Measurements from ENCODE around the gene FHL2. TPM values are rescaled to one million over a fixed set of nuclear protein-coding genes. Genes with fewer than 3 reads are reported as not detected.
A peak's percentile ranks its signal among the peaks of the same experiment; 100 is the strongest.

Gene FHL2
- total RNA-seq, 6 donors from 2014 or later, result 2.4 to 15.0 (median 7.2) TPM

GRCh38 chr2:105378276-105378840 is 20.5 kb downstream of the FHL2 start:
- ATAC-seq (ENCODE audit: low FRiP score in 2 of 2) (no peak), DNase-seq (no peak)
- Histone ChIP-seq H3K27ac (no peak overlapping the region), H3K36me3 (no peaks in the 10 kb centered on the region), H3K4me3 (no peak overlapping the region), H3K4me1 (peaks cover 0 to 14% (median 10%) of the 10 kb centered on the region in 4 donors), H3K9me3 (no peaks in the 10 kb centered on the region), H3K27me3 (no peaks in the 10 kb centered on the region)
- TF ChIP-seq CTCF (IDR thresholded peaks at IDR 0.05) (no peak), POLR2A (IDR thresholded peaks at IDR 0.05) (no peak), EP300 (IDR thresholded peaks at IDR 0.05) (no peak), POLR2AphosphoS5 (IDR thresholded peaks at IDR 0.05) (no peak)
- WGBS, 2 donors, result 84 to 87% methylated on average over 12 of the region's 12 CpGs

- 83 to 90% methylated on average over 3 of the region's 3 CpGs for whole genome bisulfite sequencing, 2 donors
- H3K4me3 ChIP-seq, result no peak overlapping the region
- no peak overlapping the region for H3K27ac ChIP-seq
- ATAC-seq (ENCODE audit: low FRiP score in 2 of 2), result no peak
- no peak for DNase-seq
- no peaks in the 10 kb centered on the region for H3K9me3 ChIP-seq
- no peaks in the 10 kb centered on the region for H3K36me3 ChIP-seq
- TF ChIP-seq POLR2A (IDR thresholded peaks at IDR 0.05) (no peak), POLR2AphosphoS5 (IDR thresholded peaks at IDR 0.05) (no peak), CTCF (IDR thresholded peaks at IDR 0.05) (no peak), EP300 (IDR thresholded peaks at IDR 0.05) (no peak)
- H3K4me1 ChIP-seq, result peaks cover 0 to 14% (median 11%) of the 10 kb centered on the region in 4 donors
- H3K27me3 ChIP-seq, result no peaks in the 10 kb centered on the region
Observed at GRCh38 chr2:105377871-105378270, 21.0 kb downstream of the FHL2 start.

GRCh38 chr2:105376789-105377240 is 22.0 kb downstream of the FHL2 start:
- WGBS, 2 donors, result 69 to 78% methylated on average over 5 of the region's 5 CpGs
- no peaks in the 10 kb centered on the region for H3K36me3 ChIP-seq
- ATAC-seq (ENCODE audit: low FRiP score in 2 of 2) (no peak), DNase-seq (no peak)
- H3K27ac ChIP-seq, result no peak overlapping the region
- H3K4me1 ChIP-seq, result peaks cover 0 to 14% (median 11%) of the 10 kb centered on the region in 4 donors
- no peaks in the 10 kb centered on the region for H3K9me3 ChIP-seq
- no peaks in the 10 kb centered on the region for H3K27me3 ChIP-seq
- H3K4me3 ChIP-seq, result no peak overlapping the region
- no peak for TF ChIP-seq POLR2AphosphoS5 (IDR thresholded peaks at IDR 0.05)
- TF ChIP-seq EP300 (IDR thresholded peaks at IDR 0.05), result no peak

GRCh38 chr2:105376010-105376409 is 22.8 kb downstream of the FHL2 start:
- Histone ChIP-seq H3K4me3 (no peak overlapping the region), H3K27ac (peak overlapping the region in 1 of 4 donors; percentile 46), H3K36me3 (no peaks in the 10 kb centered on the region), H3K27me3 (no peaks in the 10 kb centered on the region), H3K9me3 (no peaks in the 10 kb centered on the region), H3K4me1 (peaks cover 0 to 14% (median 10%) of the 10 kb centered on the region in 4 donors)
- ATAC-seq (ENCODE audit: low FRiP score in 2 of 2) (no peak), DNase-seq (no peak)
- WGBS, 2 donors, result 85 to 87% methylated on average over 11 of the region's 11 CpGs
- TF ChIP-seq POLR2A (IDR thresholded peaks at IDR 0.05) (no peak), POLR2AphosphoS5 (IDR thresholded peaks at IDR 0.05) (no peak), EP300 (IDR thresholded peaks at IDR 0.05) (no peak)

- DNase-seq, result no peak
- ATAC-seq (ENCODE audit: low FRiP score in 2 of 2), result peak in 1 of 2 donors; percentile 69
- TF ChIP-seq POLR2A (IDR thresholded peaks at IDR 0.05) (no peak), POLR2AphosphoS5 (IDR thresholded peaks at IDR 0.05) (peak in 1 of 2 donors; percentile 30), EP300 (IDR thresholded peaks at IDR 0.05) (peak in 2 of 4 donors; percentile 11 to 29)
- no peak overlapping the region for H3K4me3 ChIP-seq
- H3K9me3 ChIP-seq, result no peaks in the 10 kb centered on the region
- peak overlapping the region; percentile 24 to 68 (median 58) for H3K27ac ChIP-seq
- peaks cover 0 to 14% (median 10%) of the 10 kb centered on the region in 4 donors for H3K4me1 ChIP-seq
- 81 to 82% methylated on average over 15 of the region's 15 CpGs for WGBS, 2 donors
- no peaks in the 10 kb centered on the region for H3K27me3 ChIP-seq
- no peaks in the 10 kb centered on the region for H3K36me3 ChIP-seq
Observed at GRCh38 chr2:105375001-105375561, 23.8 kb downstream of the FHL2 start.

GRCh38 chr2:105373895-105374401 is 24.9 kb downstream of the FHL2 start:
- ATAC-seq (ENCODE audit: low FRiP score in 2 of 2) (no peak), DNase-seq (peak in 1 of 2 donors; percentile 39)
- Histone ChIP-seq H3K9me3 (no peaks in the 10 kb centered on the region), H3K27ac (peak overlapping the region; percentile 24 to 68 (median 58)), H3K27me3 (no peaks in the 10 kb centered on the region), H3K4me1 (peaks cover 6 to 14% (median 11%) of the 10 kb centered on the region in 4 donors), H3K36me3 (no peaks in the 10 kb centered on the region), H3K4me3 (no peak overlapping the region)
- 83 to 86% methylated on average over 9 of the region's 9 CpGs for WGBS, 2 donors
- TF ChIP-seq CTCF (IDR thresholded peaks at IDR 0.05) (no peak), POLR2A (IDR thresholded peaks at IDR 0.05) (no peak), EP300 (IDR thresholded peaks at IDR 0.05) (no peak), POLR2AphosphoS5 (IDR thresholded peaks at IDR 0.05) (no peak)

All from upper lobe of left lung (tissue), 6 donors.